Nasal cavity respiratory epithelium epithelial cell of viscerocranial mucosa (primary cell): ENCODE measurements around the gene VCY1B. TPM values are rescaled to one million over a fixed set of nuclear protein-coding genes. Genes with fewer than 3 reads are reported as not detected.

Source experiments
- total RNA-seq: library from RNA; depleted of rRNA; stranded (reverse); fragments of >200 nt; gene quantifications from 2 replicates; pipeline ENCODE4 v1.2.3, GENCODE V29; 2014

VCY1B gene
- not detected in 2 replicates for total RNA-seq

DNA sequence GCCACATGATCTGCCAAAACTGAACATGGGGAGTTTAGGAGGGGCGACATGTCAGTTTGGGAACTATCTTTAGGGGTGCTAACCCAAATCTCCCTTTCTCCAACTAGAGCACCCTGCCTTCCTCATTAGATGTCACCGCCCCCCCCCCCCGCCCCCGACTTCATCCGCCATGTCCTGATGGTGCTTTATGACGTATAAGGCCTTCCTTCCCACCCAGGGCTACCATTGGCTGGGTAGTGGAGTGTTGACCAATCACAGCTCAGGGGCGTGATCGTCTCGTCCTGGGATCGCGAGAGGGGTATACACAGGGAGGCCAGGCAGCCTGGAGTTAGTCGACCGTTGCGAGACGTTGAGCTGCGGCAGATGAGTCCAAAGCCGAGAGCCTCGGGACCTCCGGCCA lies at the start of gene VCY1B:
VCY1B (plus strand) TSS at position 301 of the 400 bp plus-strand sequence; CDS start at position 364, 63 bp downstream.

Other genes starting within 250 kb of the VCY1B start
- not detected in 2 replicates for gene VCY, start 69.8 kb upstream of the VCY1B start, total RNA-seq